ENCODE measurements around the gene ALOX12B.
"Not testable (repeated sequence)": the region's sequence is repeated elsewhere in the genome, so short reads cannot be mapped to it uniquely, and the experiment has no call there.

The ALOX12B gene

DNA sequence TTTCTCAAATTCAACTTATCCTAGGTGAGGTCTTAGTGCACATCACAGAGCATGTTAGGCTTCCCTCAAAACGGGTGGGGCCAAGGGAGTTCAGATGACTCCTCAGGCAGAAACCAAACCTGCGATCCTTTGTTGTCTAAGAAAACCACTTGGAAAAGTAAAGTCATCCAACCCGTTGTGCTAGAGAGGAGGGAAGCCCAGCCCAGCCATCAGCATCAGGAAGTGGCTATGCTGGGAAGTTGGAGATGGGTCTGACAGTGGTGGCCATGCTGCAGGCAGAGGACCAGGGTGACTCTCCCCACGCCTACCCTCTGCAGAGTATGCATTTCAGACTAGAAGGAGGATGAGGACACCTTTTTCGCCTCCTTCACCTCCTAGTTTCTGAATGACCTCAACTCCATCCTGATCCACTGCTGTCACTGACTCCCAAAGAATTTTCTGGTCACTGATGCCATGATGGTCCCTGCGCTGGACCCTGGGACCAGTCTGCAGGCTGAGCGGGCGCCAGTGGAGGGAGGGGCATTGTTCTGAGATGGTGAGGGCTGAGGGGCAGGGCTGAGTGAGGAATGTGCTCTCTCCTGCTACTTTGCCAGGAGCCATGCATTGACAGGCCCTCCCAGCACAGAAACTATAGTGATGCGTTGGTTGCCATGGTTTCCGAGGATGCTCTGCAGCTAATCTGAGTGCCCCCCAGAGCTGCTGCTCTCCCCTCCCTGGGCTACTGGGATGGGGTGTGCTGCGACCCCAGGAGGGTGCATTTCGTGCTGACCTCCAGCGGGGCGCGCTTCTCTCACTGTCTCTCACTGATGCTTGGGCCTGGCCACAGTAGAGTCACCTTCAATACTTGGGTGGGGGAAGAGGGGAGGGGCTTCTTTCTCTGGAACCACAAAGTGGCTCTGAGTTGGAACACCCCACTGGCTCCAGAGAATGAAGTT is 20.4 kb downstream of the ALOX12B start:
- DNase-seq (ENCODE audit: low read depth in 2 of 2, low spot score in 1 of 2): no peak

- no peak for DNase-seq (ENCODE audit: low read depth in 2 of 2, low spot score in 1 of 2)
Observed at GRCh38 chr17:8064561-8065019, 22.9 kb downstream of the ALOX12B start.

- DNase-seq (ENCODE audit: low read depth in 2 of 2, low spot score in 1 of 2): no peak
Observed at GRCh38 chr17:8063761-8064534, 23.6 kb downstream of the ALOX12B start.

DNA sequence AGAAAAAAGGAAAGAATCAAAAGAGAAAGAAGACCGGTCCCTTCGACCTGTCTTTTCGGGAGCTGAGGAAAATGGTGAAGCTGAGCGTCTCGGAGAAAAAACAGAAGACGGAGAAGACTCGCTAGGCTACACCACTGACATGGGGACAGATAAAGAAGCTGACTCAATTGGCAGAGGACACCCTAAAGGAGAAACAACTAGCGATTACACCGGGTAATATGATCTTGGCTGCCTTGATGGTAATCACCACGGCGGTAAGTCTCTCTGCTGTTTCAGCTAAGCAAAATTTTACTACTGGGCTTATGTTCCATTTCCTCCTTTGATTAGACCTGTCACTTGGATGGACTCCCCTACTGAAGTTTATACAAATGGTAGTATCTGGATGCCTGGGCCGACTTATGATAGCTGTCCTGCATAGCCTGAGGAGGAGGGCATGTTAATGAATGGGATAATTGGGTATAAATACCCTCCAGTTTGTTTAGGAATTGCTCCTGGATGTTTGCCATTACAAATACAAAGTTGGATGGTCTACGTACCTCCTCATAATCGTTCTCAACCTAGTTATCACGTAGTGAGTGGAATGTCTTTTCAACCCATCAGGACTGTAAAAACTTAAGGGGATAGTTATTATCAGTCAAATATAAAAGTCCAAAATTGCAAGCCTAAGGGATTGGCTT is 24.6 kb downstream of the ALOX12B start:
- no peak for DNase-seq (ENCODE audit: low read depth in 2 of 2, low spot score in 1 of 2)

- DNase-seq (ENCODE audit: low read depth in 2 of 2, low spot score in 1 of 2): no peak
Observed at GRCh38 chr17:8062435-8062806, 25.1 kb downstream of the ALOX12B start.

- not testable (repeated sequence) for DNase-seq (ENCODE audit: low read depth in 2 of 2, low spot score in 1 of 2)
Observed at GRCh38 chr17:8061851-8062250, 25.7 kb downstream of the ALOX12B start.

GRCh38 chr17:8060274-8060673 is 27.2 kb downstream of the ALOX12B start:
- DNase-seq (ENCODE audit: low read depth in 2 of 2, low spot score in 1 of 2): peak; percentile 17 to 34

GRCh38 chr17:8059131-8059530 is 28.4 kb downstream of the ALOX12B start:
- DNase-seq (ENCODE audit: low read depth in 2 of 2, low spot score in 1 of 2): no peak

GRCh38 chr17:8057691-8058114 is 29.8 kb downstream of the ALOX12B start:
- no peak for DNase-seq (ENCODE audit: low read depth in 2 of 2, low spot score in 1 of 2)

- no peak for DNase-seq (ENCODE audit: low read depth in 2 of 2, low spot score in 1 of 2)
Observed at GRCh38 chr17:8056976-8057625, 30.4 kb downstream of the ALOX12B start.

DNA sequence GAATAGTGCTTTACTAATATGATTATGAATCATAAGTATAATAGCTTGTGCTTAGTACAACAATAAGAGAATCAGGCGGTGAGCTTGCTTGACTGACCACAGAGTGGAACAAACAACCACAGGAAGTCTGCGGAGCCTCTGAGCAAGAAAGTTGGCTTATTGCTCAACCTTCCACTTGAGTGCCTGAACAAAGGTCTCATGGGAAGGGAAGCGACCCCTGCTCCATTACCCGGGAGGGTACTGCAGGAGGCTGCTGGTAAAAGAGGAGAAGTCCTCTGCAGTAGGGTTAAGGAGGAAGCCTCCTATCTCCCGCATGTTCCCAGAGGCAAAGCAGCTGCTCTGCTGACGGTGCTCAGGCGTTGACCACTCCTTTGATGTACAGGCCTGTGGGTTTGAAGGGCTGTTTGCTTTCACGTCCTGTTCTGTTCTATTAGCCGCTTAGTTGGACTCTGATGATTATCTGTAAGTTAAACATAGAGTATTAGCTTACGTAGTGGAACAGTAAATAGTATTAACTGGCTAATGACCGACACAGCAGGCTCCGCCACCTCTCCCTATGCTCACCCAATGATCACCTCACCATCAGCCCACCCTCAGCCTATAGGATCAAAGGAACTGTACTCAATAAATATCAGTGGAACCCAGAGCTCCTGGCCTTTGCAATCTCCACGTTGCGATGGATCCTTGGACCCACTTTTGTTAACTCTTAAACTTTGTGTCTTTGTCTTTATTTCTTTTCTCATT is 31.1 kb downstream of the ALOX12B start:
- peak in 1 of 2 donors; percentile 26 for DNase-seq (ENCODE audit: low read depth in 2 of 2, low spot score in 1 of 2)

GRCh38 chr17:8055851-8056231 is 31.7 kb downstream of the ALOX12B start:
- no peak for DNase-seq (ENCODE audit: low read depth in 2 of 2, low spot score in 1 of 2)

DNA sequence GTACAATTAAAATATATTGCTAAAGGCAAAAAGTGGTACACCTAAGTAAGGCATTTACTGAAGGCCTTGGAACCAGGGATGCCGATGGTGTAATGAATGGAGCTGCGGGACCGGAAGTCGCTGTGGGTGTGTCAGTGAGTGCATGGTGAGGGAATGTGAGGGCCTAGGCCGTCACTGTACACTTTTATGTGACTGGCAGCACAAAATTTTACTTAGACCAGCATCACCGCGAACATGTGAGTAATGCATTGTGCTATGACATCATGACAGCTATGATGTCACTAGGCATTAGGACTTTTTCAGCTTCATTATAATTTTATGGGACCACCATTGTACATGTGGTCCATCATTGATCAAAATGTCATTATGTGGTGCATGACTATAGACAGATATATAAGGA is 33.9 kb downstream of the ALOX12B start:
- no peak for DNase-seq (ENCODE audit: low read depth in 2 of 2, low spot score in 1 of 2)

- no peak for DNase-seq (ENCODE audit: low read depth in 2 of 2, low spot score in 1 of 2)
Observed at GRCh38 chr17:8052256-8053252, 35.0 kb downstream of the ALOX12B start.

DNA sequence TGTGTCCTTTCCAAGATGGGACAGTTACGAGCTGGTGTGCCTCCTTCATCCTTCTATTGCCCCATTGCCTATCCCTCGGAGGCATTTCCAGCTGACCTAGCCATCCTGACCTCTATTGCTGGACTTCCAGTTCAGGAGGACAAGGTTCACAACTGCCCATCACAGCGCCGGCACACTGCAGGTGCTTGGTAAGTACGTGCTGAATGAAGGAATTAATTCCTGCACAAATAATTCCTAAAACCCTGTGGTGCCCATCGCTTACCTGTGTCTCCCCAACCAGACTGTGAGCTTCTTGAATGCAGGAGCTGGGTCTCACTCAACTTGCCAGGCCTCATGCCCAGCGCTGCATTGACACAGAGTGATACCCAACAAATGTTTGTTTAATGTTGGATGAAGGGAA is 35.7 kb downstream of the ALOX12B start:
- DNase-seq (ENCODE audit: low read depth in 2 of 2, low spot score in 1 of 2): no peak

DNA sequence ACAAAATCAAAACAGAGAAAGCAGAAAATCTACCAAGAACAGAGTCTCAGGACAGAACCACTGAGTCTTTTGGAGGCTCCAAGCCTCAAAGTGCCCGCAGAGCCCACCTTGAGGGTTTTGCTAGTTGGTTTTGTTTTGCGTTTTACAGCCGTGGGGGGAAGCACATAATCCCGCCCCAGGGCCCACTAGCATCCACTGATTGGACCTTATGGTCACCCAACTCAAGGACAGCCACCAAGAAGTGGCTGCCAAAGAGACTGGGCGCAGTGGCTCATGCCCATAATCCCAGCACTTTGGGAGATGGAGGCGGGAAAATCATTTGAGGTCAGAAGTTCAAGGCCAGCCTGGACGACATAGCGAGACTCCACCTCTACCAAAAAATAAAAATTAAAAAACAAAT is 38.8 kb downstream of the ALOX12B start:
- DNase-seq (ENCODE audit: low read depth in 2 of 2, low spot score in 1 of 2): no peak

- DNase-seq (ENCODE audit: low read depth in 2 of 2, low spot score in 1 of 2): no peak
Observed at GRCh38 chr17:8048236-8048635, 39.3 kb downstream of the ALOX12B start.

DNA sequence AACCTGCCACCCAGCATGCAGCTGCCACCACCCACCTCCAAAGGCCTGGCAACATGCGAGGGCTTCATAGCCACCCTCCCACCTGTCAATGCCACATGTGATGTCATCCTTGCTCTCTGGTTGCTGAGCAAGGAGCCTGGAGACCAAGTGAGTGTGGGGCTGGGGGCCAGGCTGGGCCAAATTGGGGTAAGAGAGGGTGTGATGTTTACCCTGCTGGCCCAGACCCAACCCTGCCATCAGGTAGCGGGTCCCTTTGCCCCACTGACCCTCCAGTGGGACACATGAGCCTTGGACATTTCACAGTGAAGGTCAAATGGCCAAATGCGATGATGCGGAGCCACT is 39.8 kb downstream of the ALOX12B start:
- no peak for DNase-seq (ENCODE audit: low read depth in 2 of 2, low spot score in 1 of 2)

All from stimulated activated CD8-positive, alpha-beta memory T cell treated with anti-CD3 and anti-CD28 coated beads, Interleukin-4, amount 100 ng/mL, for 1 hour (primary cell).